ENCODE data around the gene PIP4K2A.

The PIP4K2A gene

GRCh38 chr10:22593636-22594198 lies 120.7 kb downstream of the PIP4K2A start:
- no peak for DNase-seq (ENCODE audit: extremely low read depth, insufficient read length)
- no peak for TF ChIP-seq CTCF (IDR thresholded peaks at IDR 0.05; ENCODE audit: insufficient read depth, low read length, poor library complexity, severe bottlenecking)
- Histone ChIP-seq H3K27me3 (replicated peaks; ENCODE audit: control insufficient read depth, insufficient read depth, low read length) (no peaks in the 10 kb centered on the region), H3K36me3 (ENCODE audit: control insufficient read depth, insufficient read depth, low read length) (peaks cover 9% of the 10 kb centered on the region), H3K4me3 (replicated peaks; ENCODE audit: low read depth, low read length) (no peak overlapping the region)

- no peak for TF ChIP-seq CTCF (IDR thresholded peaks at IDR 0.05; ENCODE audit: insufficient read depth, low read length, poor library complexity, severe bottlenecking)
- Histone ChIP-seq H3K4me3 (replicated peaks; ENCODE audit: low read depth, low read length) (no peak overlapping the region), H3K27me3 (replicated peaks; ENCODE audit: control insufficient read depth, insufficient read depth, low read length) (no peaks in the 10 kb centered on the region), H3K36me3 (ENCODE audit: control insufficient read depth, insufficient read depth, low read length) (peaks cover 9% of the 10 kb centered on the region)
- no peak for DNase-seq (ENCODE audit: extremely low read depth, insufficient read length)
Observed at GRCh38 chr10:22593026-22593425, 121.4 kb downstream of the PIP4K2A start.

GRCh38 chr10:22589851-22590514 lies 124.4 kb downstream of the PIP4K2A start:
- no peak for DNase-seq (ENCODE audit: extremely low read depth, insufficient read length)
- TF ChIP-seq CTCF (IDR thresholded peaks at IDR 0.05; ENCODE audit: insufficient read depth, low read length, poor library complexity, severe bottlenecking), result no peak
- Histone ChIP-seq H3K4me3 (replicated peaks; ENCODE audit: low read depth, low read length) (no peak overlapping the region), H3K27me3 (replicated peaks; ENCODE audit: control insufficient read depth, insufficient read depth, low read length) (no peaks in the 10 kb centered on the region), H3K36me3 (ENCODE audit: control insufficient read depth, insufficient read depth, low read length) (peaks cover 11% of the 10 kb centered on the region)

GRCh38 chr10:22588462-22588861 lies 125.9 kb downstream of the PIP4K2A start:
- Histone ChIP-seq H3K36me3 (ENCODE audit: control insufficient read depth, insufficient read depth, low read length) (peaks cover 13% of the 10 kb centered on the region), H3K27me3 (replicated peaks; ENCODE audit: control insufficient read depth, insufficient read depth, low read length) (no peaks in the 10 kb centered on the region)
- no peak for TF ChIP-seq CTCF (IDR thresholded peaks at IDR 0.05; ENCODE audit: insufficient read depth, low read length, poor library complexity, severe bottlenecking)

GRCh38 chr10:22583683-22584082 lies 130.7 kb downstream of the PIP4K2A start:
- H3K36me3 ChIP-seq (ENCODE audit: control insufficient read depth, insufficient read depth, low read length), result peaks cover 11% of the 10 kb centered on the region
- no peak for TF ChIP-seq CTCF (IDR thresholded peaks at IDR 0.05; ENCODE audit: insufficient read depth, low read length, poor library complexity, severe bottlenecking)
- H3K27me3 ChIP-seq (replicated peaks; ENCODE audit: control insufficient read depth, insufficient read depth, low read length), result no peaks in the 10 kb centered on the region
- no peak for DNase-seq (ENCODE audit: extremely low read depth, insufficient read length)
- no peak overlapping the region for H3K4me3 ChIP-seq (replicated peaks; ENCODE audit: low read depth, low read length)

More at GRCh38 chr10:22588462-22588861, 125.9 kb downstream of the PIP4K2A start:
- DNase-seq (ENCODE audit: extremely low read depth, insufficient read length), result no peak
- H3K4me3 ChIP-seq (replicated peaks; ENCODE audit: low read depth, low read length), result no peak overlapping the region
